DMS153 (cell line): ENCODE results near the gene ADCYAP1R1.

ENCODE experiments used
- DNase-seq: peaks from one replicate; lab custom pipeline; 2025; lab: John Stamatoyannopoulos, UW

Gene ADCYAP1R1

GRCh38 chr7:31068006-31068675 lies 16.0 kb downstream of the ADCYAP1R1 start:
- DNase-seq = no peak

DNA sequence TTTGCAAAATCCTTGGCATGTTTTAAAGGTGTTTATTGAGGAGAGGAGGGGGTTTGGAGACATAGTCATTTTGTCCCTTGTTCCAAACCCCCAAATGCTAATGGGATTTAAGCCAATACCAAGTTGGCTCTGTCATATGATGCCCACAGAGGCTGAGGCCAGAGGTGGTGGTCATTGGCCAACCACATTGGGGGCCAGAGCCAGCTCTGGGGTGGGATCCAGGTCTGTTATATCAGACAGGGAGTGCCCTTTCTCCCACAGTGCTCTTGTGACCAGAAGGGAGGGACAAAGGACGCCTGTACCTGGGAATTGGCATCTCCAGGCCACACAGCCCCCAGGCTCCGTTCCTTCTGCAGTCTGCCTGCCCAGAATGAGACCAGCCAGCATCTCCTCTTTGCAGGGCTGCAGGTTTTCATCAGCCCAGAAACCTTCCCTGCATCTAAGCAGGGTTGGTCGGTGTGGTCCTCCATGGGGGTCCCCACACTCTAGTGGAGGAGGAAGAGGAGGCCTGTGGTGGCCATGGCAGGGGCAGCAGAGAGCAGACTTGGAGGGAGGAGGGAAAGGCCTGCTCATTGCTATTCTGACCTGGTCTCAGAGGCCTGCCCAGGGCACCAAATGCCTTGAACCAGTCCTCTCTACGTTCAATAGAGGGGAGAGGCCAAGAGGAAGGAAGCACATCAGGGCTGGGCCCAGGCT lies 17.9 kb downstream of the ADCYAP1R1 start:
- DNase-seq = no peak

DNA sequence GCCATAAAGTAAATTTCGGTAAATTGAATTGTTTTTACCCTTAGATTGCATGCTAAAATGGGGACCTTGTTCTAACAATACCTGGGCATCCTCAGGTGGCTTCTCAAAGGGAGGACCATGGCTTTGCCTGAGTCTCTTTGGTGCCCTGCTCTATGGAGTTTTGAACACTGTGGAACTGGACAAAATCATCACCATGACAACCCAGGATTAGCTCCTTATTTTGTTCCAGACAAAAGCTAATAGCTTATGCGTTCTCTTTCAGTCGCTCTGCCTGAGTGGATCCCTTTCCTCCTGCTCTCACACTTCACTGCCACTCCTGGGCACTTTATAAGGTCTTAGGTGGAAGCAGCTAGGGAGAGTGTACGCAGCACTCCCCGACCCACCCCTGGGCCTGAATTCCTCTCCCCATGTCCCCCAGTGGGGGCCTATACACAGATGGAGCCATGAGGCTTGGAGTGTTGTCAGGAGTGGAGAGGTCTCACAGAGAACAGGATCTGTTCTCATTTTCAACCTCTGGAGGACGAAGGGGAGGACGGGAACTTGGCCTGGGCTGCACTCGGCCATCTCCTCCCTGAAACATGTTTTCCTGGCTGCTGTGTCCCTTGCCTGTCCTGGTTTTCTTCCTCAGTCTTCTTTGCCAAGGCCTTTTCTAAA lies 19.0 kb downstream of the ADCYAP1R1 start:
- DNase-seq = no peak

DNA sequence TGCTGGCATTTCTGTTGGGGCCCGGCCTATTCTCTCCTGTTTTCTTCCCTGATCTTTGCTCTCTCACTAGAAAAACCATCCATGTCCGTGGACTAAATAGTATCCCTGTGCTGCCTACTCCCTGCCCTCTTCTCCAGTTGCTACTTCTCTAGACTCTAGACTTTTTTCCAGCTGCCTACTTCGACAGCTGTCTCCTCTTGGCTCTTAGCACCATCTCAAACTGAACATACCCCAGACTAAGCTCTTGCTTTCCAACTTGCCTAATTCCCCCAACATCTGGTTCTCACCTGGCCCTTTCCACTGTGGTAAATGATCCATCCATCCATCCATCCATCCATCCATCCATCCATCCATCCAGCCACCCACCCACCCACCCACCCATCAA lies 19.5 kb downstream of the ADCYAP1R1 start:
- no peak for DNase-seq

GRCh38 chr7:31073326-31074119 lies 21.4 kb downstream of the ADCYAP1R1 start:
- DNase-seq = no peak

DNA sequence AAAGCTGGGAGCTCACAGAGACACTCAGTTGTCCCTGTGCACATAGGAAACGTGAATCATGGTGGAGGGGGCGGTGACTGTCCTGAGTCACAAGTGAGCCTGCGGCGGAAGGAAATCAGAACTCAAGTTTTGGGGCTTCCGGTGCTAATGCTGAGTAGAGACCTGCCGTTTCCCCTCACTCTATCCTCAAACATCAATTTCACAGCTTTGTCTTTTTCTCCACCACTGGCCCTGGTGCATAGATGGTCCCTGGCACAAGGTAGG lies 21.9 kb downstream of the ADCYAP1R1 start:
- no peak for DNase-seq

DNA sequence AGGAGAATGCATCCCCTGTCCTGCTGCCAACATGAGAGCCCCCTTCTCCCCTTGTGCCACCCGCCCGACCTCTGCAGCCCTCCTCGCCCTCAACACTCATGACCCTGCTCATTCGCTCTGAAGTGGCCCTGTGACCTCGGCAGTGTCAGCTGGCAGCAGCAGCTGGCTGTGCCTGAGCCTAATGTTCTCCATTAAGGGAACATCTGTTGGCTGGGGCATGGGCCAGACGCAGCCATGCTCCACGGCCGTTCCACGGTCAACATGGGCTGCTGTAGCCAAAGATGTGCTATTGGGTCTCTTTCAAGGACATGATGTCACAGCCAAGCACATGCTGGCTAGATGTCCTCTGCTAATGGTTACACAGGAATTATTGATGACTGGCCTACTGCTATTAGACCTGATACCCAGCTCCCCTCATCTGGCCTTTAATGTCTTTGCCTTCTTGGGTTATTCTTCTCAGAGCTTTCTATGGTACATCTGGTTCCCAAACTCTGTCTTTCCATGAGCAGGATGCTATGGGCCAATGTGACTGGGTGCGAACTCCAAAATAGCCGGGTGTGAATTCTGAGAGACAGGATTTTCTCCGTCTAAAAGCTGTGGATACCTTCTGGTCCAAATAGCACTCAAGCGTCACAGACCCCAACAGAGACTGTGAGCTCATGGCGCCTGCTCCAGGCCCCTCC lies 22.4 kb downstream of the ADCYAP1R1 start:
- DNase-seq = no peak

DNA sequence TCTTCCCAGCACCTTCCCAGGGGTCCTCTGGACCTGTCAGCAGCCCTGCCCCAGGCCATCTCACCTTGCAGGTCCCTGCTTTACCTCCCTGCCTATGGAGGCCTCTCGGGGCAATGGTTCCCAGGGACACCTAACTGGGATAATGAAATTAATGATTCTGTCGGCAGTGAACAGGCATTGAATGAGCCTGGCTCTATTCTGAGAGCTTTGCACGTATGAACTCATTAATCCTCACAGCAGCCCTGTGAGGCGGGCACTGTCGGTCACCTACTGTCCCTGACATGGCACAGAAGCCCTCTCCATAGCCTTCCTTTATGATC lies 22.9 kb downstream of the ADCYAP1R1 start:
- no peak for DNase-seq

- no peak for DNase-seq
Observed at GRCh38 chr7:31076051-31076450, 23.9 kb downstream of the ADCYAP1R1 start.

- no peak for DNase-seq
Observed at GRCh38 chr7:31076641-31077310, 24.7 kb downstream of the ADCYAP1R1 start.

DNA sequence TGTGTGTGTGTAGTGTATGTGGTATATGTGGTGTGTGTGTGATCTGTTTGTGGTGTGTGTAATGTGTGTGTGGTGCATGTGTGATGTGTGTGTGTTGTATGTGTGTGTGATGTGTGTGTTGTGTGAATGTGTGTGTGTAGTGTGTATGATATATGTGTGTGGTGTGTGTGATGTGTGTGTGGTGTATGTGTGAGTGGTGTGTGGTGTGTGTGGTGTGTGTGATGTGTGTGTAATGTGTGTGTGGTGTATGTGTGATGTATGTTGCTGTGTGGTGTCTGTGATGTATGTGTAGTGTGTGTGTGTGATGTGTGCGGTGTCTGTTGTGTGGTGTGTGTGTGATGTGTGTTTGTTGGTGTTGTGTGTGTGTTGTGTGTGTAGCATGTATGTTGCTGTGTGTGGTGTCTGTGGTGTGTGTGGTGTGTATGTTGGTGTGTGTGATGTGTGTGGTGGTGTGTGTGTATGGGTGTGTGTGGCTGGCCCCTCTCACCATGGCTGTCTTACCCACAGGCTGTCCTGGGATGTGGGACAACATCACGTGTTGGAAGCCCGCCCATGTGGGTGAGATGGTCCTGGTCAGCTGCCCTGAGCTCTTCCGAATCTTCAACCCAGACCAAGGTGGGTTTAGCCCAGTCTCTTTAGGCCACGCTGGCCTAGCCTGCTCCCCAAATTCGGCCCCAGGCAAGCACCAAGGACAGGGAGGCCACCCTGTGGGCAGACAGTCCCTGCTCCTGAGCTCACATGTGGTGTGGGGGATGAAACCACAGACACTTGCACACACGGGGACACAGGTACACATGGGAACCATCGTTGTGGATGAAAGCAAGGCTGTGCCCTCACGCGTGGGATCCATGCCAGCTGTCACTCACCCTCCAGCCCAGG lies 25.6 kb downstream of the ADCYAP1R1 start:
- no peak for DNase-seq

- DNase-seq = no peak
Observed at GRCh38 chr7:31078363-31078990, 26.4 kb downstream of the ADCYAP1R1 start.

DNA sequence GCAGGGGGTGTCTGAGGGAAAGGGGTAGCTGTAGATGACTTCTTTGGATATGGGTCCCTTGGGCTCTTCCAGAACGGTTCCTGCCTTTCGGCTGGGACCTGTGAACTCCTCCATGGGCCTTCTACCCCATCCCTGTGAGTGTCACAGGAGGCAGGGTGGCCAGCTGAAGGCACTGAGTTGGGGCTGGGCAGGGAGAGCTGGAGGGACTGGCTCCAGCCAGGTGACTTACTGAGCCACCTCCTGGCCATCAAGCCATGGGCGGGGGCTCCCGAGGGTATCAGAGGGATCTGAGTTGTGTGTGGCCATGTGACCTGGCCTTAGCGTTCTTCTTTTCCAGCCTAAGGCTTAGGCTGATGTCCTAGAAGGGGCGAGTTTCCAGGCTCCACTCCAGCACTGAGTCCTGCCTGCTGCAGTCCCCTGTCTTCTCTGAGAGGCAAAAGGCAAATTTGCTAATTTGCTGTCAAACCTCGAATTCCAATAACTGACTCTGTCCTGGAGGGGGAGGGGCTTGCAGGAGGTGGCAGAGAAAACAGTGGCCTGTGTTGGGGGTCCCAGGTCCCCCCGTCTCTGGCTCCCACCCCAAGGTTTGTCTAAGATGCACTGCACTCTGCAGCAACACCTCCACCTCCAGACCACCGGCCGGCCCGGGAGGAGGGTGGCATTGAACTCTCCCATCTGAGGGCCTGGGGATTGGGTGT lies 27.2 kb downstream of the ADCYAP1R1 start:
- DNase-seq = no peak

DNA sequence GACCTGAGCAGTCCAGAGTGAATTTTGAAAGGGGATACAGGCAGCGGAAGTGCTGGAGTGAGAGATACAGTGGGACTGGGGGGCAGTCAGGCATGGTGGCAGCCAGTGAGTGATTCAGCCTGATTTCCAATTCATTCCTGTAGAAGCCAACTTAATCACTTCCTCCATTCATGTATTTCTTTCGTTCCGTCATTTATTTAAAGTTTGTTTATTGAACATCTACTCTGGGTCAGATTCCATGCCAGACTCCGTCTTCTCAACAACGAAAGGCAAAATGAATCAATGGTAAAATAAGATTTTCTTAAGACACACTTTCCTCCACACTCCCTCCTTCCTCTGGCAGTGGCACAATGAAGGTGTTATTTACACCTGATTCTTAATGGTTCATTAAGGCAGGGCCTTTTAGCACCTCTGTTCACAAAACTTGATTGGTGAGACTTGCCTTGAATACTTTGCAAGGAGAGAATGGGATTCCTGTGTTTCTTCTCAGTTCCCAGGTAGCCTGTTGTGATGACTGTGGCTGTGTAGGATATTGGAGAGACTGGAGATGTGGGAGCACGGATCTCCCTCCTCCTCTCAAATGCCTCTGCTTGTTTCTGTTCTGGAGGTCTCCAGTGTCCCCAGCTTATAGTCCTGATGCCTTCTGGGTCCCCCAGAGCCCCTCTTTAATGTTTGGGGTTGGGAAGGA lies 27.9 kb downstream of the ADCYAP1R1 start:
- DNase-seq = no peak

GRCh38 chr7:31080763-31081162 lies 28.7 kb downstream of the ADCYAP1R1 start:
- no peak for DNase-seq

- no peak for DNase-seq
Observed at GRCh38 chr7:31082017-31082416, 29.9 kb downstream of the ADCYAP1R1 start.

GRCh38 chr7:31082447-31082846 lies 30.3 kb downstream of the ADCYAP1R1 start:
- DNase-seq = no peak

- no peak for DNase-seq
Observed at GRCh38 chr7:31083210-31083786, 31.2 kb downstream of the ADCYAP1R1 start.

GRCh38 chr7:31084226-31084625 lies 32.1 kb downstream of the ADCYAP1R1 start:
- DNase-seq = no peak
